Suprapubic skin (tissue), 4 donors: ENCODE results near the gene PACS1. TPM values are rescaled to one million over a fixed set of nuclear protein-coding genes. Genes with fewer than 3 reads are reported as not detected.

Source experiments
- DNase-seq, 2 donors: peaks; one replicate each; pipeline ENCODE4 v3.0.0-alpha.2; 2019; ENCODE audit warnings: low spot score in 2 of 2
- H3K27ac ChIP-seq: fragments of 200-600 bp; sonication (generic); one replicate; pipeline ENCODE4 v1.5.1; 2019
- H3K27me3 ChIP-seq: fragments of 200-600 bp; sonication (generic); one replicate; pipeline ENCODE4 v1.5.1; 2019
- H3K36me3 ChIP-seq: fragments of 200-600 bp; sonication (generic); one replicate; pipeline ENCODE4 v1.5.1; 2019
- H3K4me1 ChIP-seq: fragments of 200-600 bp; sonication (generic); one replicate; pipeline ENCODE4 v1.5.1; 2019
- H3K4me3 ChIP-seq: fragments of 200-600 bp; sonication (generic); one replicate; pipeline ENCODE4 v1.5.1; 2019; ENCODE audit warnings: mild to moderate bottlenecking
- H3K9me3 ChIP-seq: fragments of 200-600 bp; sonication (generic); one replicate; pipeline ENCODE4 v1.5.1; 2019
- CTCF ChIP-seq, 2 donors: fragments of 200-600 bp in 1 of 2; fragments of 450-650 bp in 1 of 2; sonication (generic) in 1 of 2; IDR thresholded peaks; one replicate each; pipeline ENCODE4 v1.5.1; 2016 to 2019; ENCODE audit warnings: antibody characterized with exemption in 2 of 2, mild to moderate bottlenecking in 1 of 2, moderate library complexity in 1 of 2
- EP300 ChIP-seq: sonication (generic); formaldehyde crosslinking; IDR thresholded peaks from one replicate; pipeline ENCODE4 v1.6.1; 2017; ENCODE audit warnings: antibody characterized with exemption
- POLR2A ChIP-seq, 2 donors: fragments of 450-650 bp; IDR thresholded peaks; one replicate each; pipeline ENCODE4 v1.6.1; 2017; ENCODE audit warnings: antibody characterized with exemption in 2 of 2, mild to moderate bottlenecking in 2 of 2, moderate library complexity in 2 of 2
- POLR2AphosphoS5 ChIP-seq, 3 donors: sonication (generic); formaldehyde crosslinking; IDR thresholded peaks; one replicate each; pipeline ENCODE4 v1.6.1; 2017; ENCODE audit warnings: antibody characterized with exemption in 3 of 3
- WGBS: methylation state at CpG from one replicate; pipeline ENCODE4 v1.1.5; 2018; 5-methylcytosine and 5-hydroxymethylcytosine counted together
- total RNA-seq, 4 donors: library from RNA; depleted of rRNA; stranded (reverse); fragments of >200 nt; gene quantifications; one replicate each; pipeline ENCODE4 v1.1.0, GENCODE V29; 2016

Gene PACS1
- total RNA-seq, 4 donors from 2014 or later: 30.5 to 78.6 (median 41.8) TPM

DNA sequence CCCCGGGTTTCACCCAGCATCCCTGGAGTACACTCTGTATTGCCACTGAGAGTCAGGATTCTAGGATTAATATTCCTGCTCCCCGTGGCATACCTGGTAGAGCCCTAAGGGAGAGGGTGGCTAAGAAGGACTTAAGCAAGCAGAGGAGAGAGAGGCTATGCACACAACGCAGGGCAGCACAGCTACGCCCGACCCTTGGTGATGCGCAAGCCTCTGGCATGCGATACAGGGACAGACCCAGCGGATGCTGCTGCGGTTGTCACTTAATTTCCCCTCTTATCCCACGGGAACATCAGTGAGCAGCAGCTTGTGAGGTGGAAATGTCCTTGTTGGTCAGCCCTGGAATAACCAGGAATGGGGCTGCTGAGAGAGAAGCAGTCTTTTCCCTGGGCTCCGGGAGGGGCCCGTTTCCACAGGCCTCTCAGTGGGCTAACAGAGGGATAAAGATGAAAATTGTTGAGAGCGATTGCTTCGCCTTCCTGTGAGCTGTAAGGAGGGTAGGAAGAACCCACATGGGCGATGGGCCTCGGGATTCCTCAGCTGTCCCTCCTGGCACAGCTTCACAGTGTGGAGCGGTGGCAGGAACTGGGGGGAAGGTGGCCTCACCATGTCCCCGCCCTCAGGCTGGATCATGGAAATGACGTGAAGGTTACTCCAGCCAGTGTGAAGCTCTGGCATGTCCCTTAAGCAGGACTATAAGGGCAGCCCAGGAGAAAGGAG, 149.9 kb downstream of the PACS1 start:
- Histone ChIP-seq H3K4me3 (no peak overlapping the region), H3K27ac (no peak overlapping the region), H3K27me3 (no peaks in the 10 kb centered on the region), H3K9me3 (no peaks in the 10 kb centered on the region), H3K4me1 (no peaks in the 10 kb centered on the region), H3K36me3 (peaks cover 66% of the 10 kb centered on the region)
- 89% methylated on average over 18 of the region's 19 CpGs for WGBS
- DNase-seq: peak in 1 of 2 donors; percentile 51
- TF ChIP-seq POLR2A (IDR thresholded peaks at IDR 0.05): no peak
- TF ChIP-seq EP300: no peak
- no peak for TF ChIP-seq POLR2AphosphoS5 (IDR thresholded peaks at IDR 0.05)
- TF ChIP-seq CTCF (IDR thresholded peaks at IDR 0.05): no peak

- H3K27me3 ChIP-seq: no peaks in the 10 kb centered on the region
- no peaks in the 10 kb centered on the region for H3K4me1 ChIP-seq
- TF ChIP-seq POLR2AphosphoS5 (IDR thresholded peaks at IDR 0.05) (no peak), CTCF (IDR thresholded peaks at IDR 0.05) (no peak)
- no peak overlapping the region for H3K4me3 ChIP-seq
- H3K36me3 ChIP-seq: peaks cover 66% of the 10 kb centered on the region
- DNase-seq: no peak
- 92% methylated on average over 6 of the region's 6 CpGs for WGBS
- H3K27ac ChIP-seq: no peak overlapping the region
- no peaks in the 10 kb centered on the region for H3K9me3 ChIP-seq
These were observed 150.5 kb downstream of the PACS1 start for GRCh38 chr11:66220566-66220935.

GRCh38 chr11:66221012-66221411, 150.9 kb downstream of the PACS1 start:
- WGBS: 84% methylated on average over 11 of the region's 13 CpGs
- peak in 1 of 2 donors; percentile 46 for DNase-seq
- H3K9me3 ChIP-seq: no peaks in the 10 kb centered on the region
- no peaks in the 10 kb centered on the region for H3K27me3 ChIP-seq
- H3K4me3 ChIP-seq: no peak overlapping the region
- no peak for TF ChIP-seq CTCF (IDR thresholded peaks at IDR 0.05)
- no peak for TF ChIP-seq POLR2AphosphoS5 (IDR thresholded peaks at IDR 0.05)
- no peak for TF ChIP-seq EP300
- no peak for TF ChIP-seq POLR2A (IDR thresholded peaks at IDR 0.05)
- no peaks in the 10 kb centered on the region for H3K4me1 ChIP-seq
- no peak overlapping the region for H3K27ac ChIP-seq
- H3K36me3 ChIP-seq: peaks cover 66% of the 10 kb centered on the region

GRCh38 chr11:66221726-66222236, 151.7 kb downstream of the PACS1 start:
- TF ChIP-seq POLR2A (IDR thresholded peaks at IDR 0.05): no peak
- TF ChIP-seq CTCF (IDR thresholded peaks at IDR 0.05): no peak
- TF ChIP-seq EP300: no peak
- TF ChIP-seq POLR2AphosphoS5 (IDR thresholded peaks at IDR 0.05): no peak
- WGBS: 82% methylated on average over 9 of the region's 9 CpGs
- Histone ChIP-seq H3K27me3 (no peaks in the 10 kb centered on the region), H3K27ac (no peak overlapping the region), H3K4me3 (no peak overlapping the region), H3K4me1 (no peaks in the 10 kb centered on the region), H3K9me3 (no peaks in the 10 kb centered on the region), H3K36me3 (peaks cover 59% of the 10 kb centered on the region)
- peak in 1 of 2 donors; percentile 53 for DNase-seq

- no peak for TF ChIP-seq EP300
- TF ChIP-seq POLR2AphosphoS5 (IDR thresholded peaks at IDR 0.05): peak in 2 of 3 donors; percentile 20 to 48
- peak; percentile 99 for TF ChIP-seq CTCF (IDR thresholded peaks at IDR 0.05)
- TF ChIP-seq POLR2A (IDR thresholded peaks at IDR 0.05): no peak
- DNase-seq: peak; percentile 95
- Histone ChIP-seq H3K27me3 (no peaks in the 10 kb centered on the region), H3K4me3 (no peak overlapping the region), H3K27ac (no peak overlapping the region), H3K36me3 (peaks cover 56% of the 10 kb centered on the region), H3K4me1 (no peaks in the 10 kb centered on the region), H3K9me3 (no peaks in the 10 kb centered on the region)
- 20% methylated on average over 19 of the region's 21 CpGs for WGBS
These were observed 152.5 kb downstream of the PACS1 start for GRCh38 chr11:66222358-66223149.
